ENCODE data around the gene SLC6A12. TPM values are rescaled to one million over a fixed set of nuclear protein-coding genes. Genes with fewer than 3 reads are reported as not detected.

SLC6A12 gene
- total RNA-seq, 4 donors from 2014 or later, result 0.13 TPM; not detected in 3

DNA sequence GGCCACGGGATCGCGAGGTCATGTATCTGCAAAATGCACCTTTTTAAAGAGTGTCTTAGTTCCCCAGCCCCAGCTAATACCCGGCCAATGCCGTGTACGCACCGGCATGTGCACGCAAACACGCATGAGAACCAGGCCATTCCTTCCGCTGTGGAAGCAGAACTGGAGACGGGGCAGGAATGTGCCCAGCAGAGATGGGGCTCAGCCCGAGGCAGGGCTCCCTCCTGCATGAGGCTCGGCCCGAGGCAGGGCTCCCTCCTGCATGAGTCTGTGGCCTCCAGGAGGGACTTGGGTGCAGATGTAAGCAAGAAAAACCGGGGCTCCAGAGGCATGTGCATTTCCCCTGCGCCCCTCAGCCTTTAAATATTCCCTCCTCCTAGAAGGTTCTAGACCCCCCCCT lies 38.2 kb downstream of the SLC6A12 start:
- intact Hi-C loops (cut with DNase I; ENCODE audit: low total_unique reads), result no loop called here
- no peaks in the 10 kb centered on the region for H3K27me3 ChIP-seq
- no peaks in the 10 kb centered on the region for H3K9me3 ChIP-seq
- ATAC-seq (no peak), DNase-seq (no peak)
- TF ChIP-seq, protein P1, sequence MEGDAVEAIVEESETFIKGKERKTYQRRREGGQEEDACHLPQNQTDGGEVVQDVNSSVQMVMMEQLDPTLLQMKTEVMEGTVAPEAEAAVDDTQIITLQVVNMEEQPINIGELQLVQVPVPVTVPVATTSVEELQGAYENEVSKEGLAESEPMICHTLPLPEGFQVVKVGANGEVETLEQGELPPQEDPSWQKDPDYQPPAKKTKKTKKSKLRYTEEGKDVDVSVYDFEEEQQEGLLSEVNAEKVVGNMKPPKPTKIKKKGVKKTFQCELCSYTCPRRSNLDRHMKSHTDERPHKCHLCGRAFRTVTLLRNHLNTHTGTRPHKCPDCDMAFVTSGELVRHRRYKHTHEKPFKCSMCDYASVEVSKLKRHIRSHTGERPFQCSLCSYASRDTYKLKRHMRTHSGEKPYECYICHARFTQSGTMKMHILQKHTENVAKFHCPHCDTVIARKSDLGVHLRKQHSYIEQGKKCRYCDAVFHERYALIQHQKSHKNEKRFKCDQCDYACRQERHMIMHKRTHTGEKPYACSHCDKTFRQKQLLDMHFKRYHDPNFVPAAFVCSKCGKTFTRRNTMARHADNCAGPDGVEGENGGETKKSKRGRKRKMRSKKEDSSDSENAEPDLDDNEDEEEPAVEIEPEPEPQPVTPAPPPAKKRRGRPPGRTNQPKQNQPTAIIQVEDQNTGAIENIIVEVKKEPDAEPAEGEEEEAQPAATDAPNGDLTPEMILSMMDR (IDR thresholded peaks at IDR 0.05 in 4 of 5, conservative IDR thresholded peaks at IDR 0.05 in 1 of 5), result no peak
- no peak for TF ChIP-seq POLR2A (IDR thresholded peaks at IDR 0.05)
- peaks cover 34 to 49% of the 10 kb centered on the region in 2 donors for H3K4me1 ChIP-seq
- peak overlapping the region in 2 of 4 donors; percentile 60 to 71 for H3K27ac ChIP-seq
- H3K4me3 ChIP-seq, result no peak overlapping the region
- no peaks in the 10 kb centered on the region for H3K36me3 ChIP-seq
- in situ Hi-C loops (cut with MboI; ENCODE audit: low sequenced_read_pairs in 4 of 4), result no loop called here

DNA sequence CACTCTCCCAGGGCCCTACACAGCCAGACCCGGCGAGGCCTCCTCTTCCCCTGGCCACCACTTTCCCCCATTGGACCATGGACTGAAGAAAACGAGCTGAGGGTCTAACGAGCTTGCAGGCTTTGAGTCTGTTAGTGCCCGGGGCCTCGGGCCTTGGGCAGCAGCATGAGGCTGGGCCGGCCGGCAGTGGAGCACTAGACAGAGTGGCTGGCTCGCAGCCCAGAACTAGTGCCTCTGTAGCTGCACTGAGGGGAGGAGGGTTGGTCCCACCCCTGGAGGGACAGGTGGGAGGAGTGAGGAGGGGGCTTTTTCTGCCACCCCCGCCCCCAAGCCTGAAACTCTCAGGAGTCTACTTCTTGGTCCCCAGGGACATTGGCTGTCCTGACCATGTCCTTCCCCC lies 38.7 kb downstream of the SLC6A12 start:
- intact Hi-C loops (cut with DNase I; ENCODE audit: low total_unique reads) (no loop called here), in situ Hi-C loops (cut with MboI; ENCODE audit: low sequenced_read_pairs in 4 of 4) (no loop called here)
- peaks cover 34 to 47% of the 10 kb centered on the region in 2 donors for H3K4me1 ChIP-seq
- TF ChIP-seq POLR2A (IDR thresholded peaks at IDR 0.05), result no peak
- TF ChIP-seq, protein P1 (IDR thresholded peaks at IDR 0.05 in 4 of 5, conservative IDR thresholded peaks at IDR 0.05 in 1 of 5), result no peak
- ATAC-seq (no peak), DNase-seq (no peak)
- H3K36me3 ChIP-seq, result no peaks in the 10 kb centered on the region
- no peaks in the 10 kb centered on the region for H3K9me3 ChIP-seq
- H3K27ac ChIP-seq, result peak overlapping the region in 2 of 4 donors; percentile 60 to 71
- no peak overlapping the region for H3K4me3 ChIP-seq
- H3K27me3 ChIP-seq, result no peaks in the 10 kb centered on the region

DNA sequence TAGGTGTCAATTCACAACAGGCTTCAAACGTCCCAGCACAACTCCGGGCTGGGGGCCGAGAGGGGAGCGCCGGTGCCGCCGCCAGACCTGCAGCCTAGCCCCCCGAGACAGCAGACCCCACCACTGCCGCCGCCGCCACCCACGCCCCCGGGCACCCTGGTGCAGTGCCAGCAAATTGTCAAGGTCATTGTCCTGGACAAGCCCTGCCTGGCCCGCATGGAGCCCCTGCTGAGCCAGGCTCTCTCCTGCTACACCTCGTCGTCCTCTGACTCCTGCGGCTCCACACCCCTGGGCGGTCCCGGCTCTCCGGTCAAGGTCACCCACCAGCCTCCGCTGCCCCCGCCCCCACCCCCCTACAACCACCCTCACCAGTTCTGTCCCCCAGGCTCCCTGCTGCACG lies 39.4 kb downstream of the SLC6A12 start:
- no peak for ATAC-seq

DNA sequence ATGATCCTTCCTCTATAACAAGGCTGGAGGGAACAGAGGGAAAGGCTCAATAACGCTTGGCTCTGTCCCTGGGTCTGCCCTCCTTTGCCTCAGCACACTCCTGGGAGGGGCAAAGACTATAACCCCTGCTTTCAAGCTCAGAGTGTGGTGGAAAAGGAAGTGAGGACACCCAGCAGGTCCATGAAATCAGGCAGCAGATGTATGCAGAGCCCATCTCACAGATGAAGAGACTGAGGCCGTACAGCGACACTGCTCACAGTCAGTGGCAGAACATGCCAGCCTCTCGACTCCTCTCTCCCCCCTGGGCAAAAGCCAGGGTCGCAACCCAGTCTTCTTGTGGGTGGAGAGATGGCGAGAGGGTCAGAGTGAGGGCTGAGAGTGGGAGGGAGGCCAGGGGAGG lies 39.8 kb downstream of the SLC6A12 start:
- in situ Hi-C loops (cut with MboI; ENCODE audit: low sequenced_read_pairs in 4 of 4) (no loop called here), intact Hi-C loops (cut with DNase I; ENCODE audit: low total_unique reads) (no loop called here)
- ATAC-seq, result no peak
- Histone ChIP-seq H3K36me3 (no peaks in the 10 kb centered on the region), H3K4me3 (no peak overlapping the region), H3K27me3 (no peaks in the 10 kb centered on the region), H3K9me3 (no peaks in the 10 kb centered on the region), H3K4me1 (peaks cover 34 to 45% of the 10 kb centered on the region in 2 donors), H3K27ac (peak overlapping the region in 2 of 4 donors; percentile 30 to 71)
- TF ChIP-seq, protein P1 (IDR thresholded peaks at IDR 0.05 in 4 of 5, conservative IDR thresholded peaks at IDR 0.05 in 1 of 5), result no peak
- TF ChIP-seq POLR2A (IDR thresholded peaks at IDR 0.05), result no peak
- DNase-seq, result no peak

More for the DNA sequence above, 39.4 kb downstream of the SLC6A12 start:
- Histone ChIP-seq H3K27me3 (no peaks in the 10 kb centered on the region), H3K4me1 (peaks cover 34 to 47% of the 10 kb centered on the region in 2 donors), H3K27ac (peak overlapping the region in 2 of 4 donors; percentile 60 to 71), H3K9me3 (no peaks in the 10 kb centered on the region), H3K4me3 (no peak overlapping the region), H3K36me3 (no peaks in the 10 kb centered on the region)
- in situ Hi-C loops (cut with MboI; ENCODE audit: low sequenced_read_pairs in 4 of 4) (no loop called here), intact Hi-C loops (cut with DNase I; ENCODE audit: low total_unique reads) (no loop called here)
- TF ChIP-seq, protein P1 (IDR thresholded peaks at IDR 0.05 in 4 of 5, conservative IDR thresholded peaks at IDR 0.05 in 1 of 5), result no peak
- TF ChIP-seq POLR2A (IDR thresholded peaks at IDR 0.05), result no peak
- no peak for DNase-seq

DNA sequence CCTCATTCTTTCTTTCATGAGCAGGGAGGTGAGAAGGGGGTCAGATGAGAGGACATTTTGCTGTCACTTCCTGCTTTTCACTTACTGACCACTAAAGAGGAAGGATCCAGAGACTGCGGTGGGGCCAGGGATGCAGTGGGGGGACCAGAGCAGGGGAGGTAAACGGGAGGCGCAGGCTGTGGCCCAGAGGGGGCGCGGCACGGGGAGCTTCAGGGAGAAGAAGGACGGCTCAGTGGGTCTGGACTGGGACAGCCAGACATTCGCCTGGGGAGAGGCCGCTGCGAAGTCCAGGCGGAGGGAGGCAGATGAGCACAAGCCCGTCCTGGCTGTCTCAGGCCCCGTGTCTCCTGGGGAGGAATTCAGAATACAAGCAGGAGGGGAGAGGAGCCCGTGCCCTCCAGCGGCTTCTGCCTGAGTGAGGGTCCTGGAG lies 41.2 kb downstream of the SLC6A12 start:
- no peak for TF ChIP-seq POLR2A (IDR thresholded peaks at IDR 0.05)
- TF ChIP-seq, protein P1 (IDR thresholded peaks at IDR 0.05 in 4 of 5, conservative IDR thresholded peaks at IDR 0.05 in 1 of 5), result no peak
- no peaks in the 10 kb centered on the region for H3K36me3 ChIP-seq
- H3K27ac ChIP-seq, result peak overlapping the region in 2 of 4 donors; percentile 52 to 71
- in situ Hi-C loops (cut with MboI; ENCODE audit: low sequenced_read_pairs in 4 of 4) (no loop called here), intact Hi-C loops (cut with DNase I; ENCODE audit: low total_unique reads) (no loop called here)
- no peaks in the 10 kb centered on the region for H3K27me3 ChIP-seq
- ATAC-seq (no peak), DNase-seq (no peak)
- peaks cover 34% of the 10 kb centered on the region in 2 donors for H3K4me1 ChIP-seq
- no peak overlapping the region for H3K4me3 ChIP-seq
- no peaks in the 10 kb centered on the region for H3K9me3 ChIP-seq

All from gastrocnemius medialis (tissue), 4 donors.